Measurements from ENCODE around the gene GAS7.

The GAS7 gene

DNA sequence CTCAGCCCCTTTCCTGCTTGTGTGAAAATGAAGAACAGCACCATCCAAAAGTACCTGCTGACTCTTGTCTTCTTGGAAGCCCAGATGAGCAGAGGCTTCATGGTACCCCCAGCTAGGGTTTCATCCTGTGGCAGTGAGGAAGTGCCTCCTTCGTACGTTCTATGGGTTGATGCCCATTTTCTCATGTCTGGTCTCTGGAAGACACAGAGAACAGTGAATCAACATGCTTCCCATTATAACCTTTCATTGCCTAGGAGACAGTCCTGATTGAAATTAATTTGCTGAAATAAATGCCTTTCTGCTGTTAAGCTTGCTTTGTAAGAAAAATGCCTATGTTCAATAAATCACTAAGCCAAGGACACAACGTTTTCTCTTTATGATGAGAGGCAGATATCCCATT, 329.9 kb downstream of the GAS7 start:
- ATAC-seq = no peak
- no peak for TF ChIP-seq PPARA (CRISPR knock-in tag; IDR thresholded peaks at IDR 0.05; ENCODE audit: borderline replicate concordance)
- TF ChIP-seq ESRRG (CRISPR knock-in tag; IDR thresholded peaks at IDR 0.05) = no peak
- no peak for TF ChIP-seq ARNTL (CRISPR knock-in tag; IDR thresholded peaks at IDR 0.05; ENCODE audit: borderline replicate concordance, low read depth)
- TF ChIP-seq CSDC2 (CRISPR knock-in tag; IDR thresholded peaks at IDR 0.05) = no peak
- TF ChIP-seq CREB5 (CRISPR knock-in tag; IDR thresholded peaks at IDR 0.05; ENCODE audit: low read depth) = no peak
- TF ChIP-seq ISL1 (CRISPR knock-in tag; IDR thresholded peaks at IDR 0.05) = no peak
- no peak for TF ChIP-seq TSHZ2 (CRISPR knock-in tag; IDR thresholded peaks at IDR 0.05)
- no peak for TF ChIP-seq ZNF8 (CRISPR knock-in tag; IDR thresholded peaks at IDR 0.05)

DNA sequence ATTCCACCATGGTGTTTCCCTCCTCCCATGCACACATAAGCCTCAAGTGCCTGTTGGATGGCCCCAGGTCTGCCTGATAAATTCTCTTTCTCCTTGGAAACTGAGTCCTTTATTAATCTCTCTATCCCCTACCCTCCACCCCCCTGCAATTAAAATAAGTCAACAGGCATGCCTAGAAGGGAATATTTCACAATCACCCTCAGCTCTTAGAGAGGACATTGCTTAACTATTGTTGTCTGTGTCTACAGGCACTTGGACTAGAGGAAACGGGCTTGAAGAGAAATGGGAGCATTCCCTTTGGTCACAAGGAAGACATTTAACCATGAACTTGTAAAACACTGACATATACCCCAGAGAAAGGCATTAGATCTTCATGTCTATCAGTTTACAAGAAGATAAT, 332.8 kb downstream of the GAS7 start:
- no peak for ATAC-seq
- TF ChIP-seq POU6F1 (CRISPR knock-in tag; IDR thresholded peaks at IDR 0.05; ENCODE audit: borderline replicate concordance, low read depth) = no peak
- no peak for TF ChIP-seq ARNTL (CRISPR knock-in tag; IDR thresholded peaks at IDR 0.05; ENCODE audit: borderline replicate concordance, low read depth)
- no peak for TF ChIP-seq ZNF70 (CRISPR knock-in tag; IDR thresholded peaks at IDR 0.05)
- no peak for TF ChIP-seq ZNF8 (CRISPR knock-in tag; IDR thresholded peaks at IDR 0.05)
- no peak for TF ChIP-seq PPARA (CRISPR knock-in tag; IDR thresholded peaks at IDR 0.05; ENCODE audit: borderline replicate concordance)
- no peak for TF ChIP-seq RARB (CRISPR knock-in tag; IDR thresholded peaks at IDR 0.05)
- TF ChIP-seq CREB5 (CRISPR knock-in tag; IDR thresholded peaks at IDR 0.05; ENCODE audit: low read depth) = no peak
- TF ChIP-seq SNAI2 (CRISPR knock-in tag; IDR thresholded peaks at IDR 0.05) = no peak
- TF ChIP-seq, protein P1, sequence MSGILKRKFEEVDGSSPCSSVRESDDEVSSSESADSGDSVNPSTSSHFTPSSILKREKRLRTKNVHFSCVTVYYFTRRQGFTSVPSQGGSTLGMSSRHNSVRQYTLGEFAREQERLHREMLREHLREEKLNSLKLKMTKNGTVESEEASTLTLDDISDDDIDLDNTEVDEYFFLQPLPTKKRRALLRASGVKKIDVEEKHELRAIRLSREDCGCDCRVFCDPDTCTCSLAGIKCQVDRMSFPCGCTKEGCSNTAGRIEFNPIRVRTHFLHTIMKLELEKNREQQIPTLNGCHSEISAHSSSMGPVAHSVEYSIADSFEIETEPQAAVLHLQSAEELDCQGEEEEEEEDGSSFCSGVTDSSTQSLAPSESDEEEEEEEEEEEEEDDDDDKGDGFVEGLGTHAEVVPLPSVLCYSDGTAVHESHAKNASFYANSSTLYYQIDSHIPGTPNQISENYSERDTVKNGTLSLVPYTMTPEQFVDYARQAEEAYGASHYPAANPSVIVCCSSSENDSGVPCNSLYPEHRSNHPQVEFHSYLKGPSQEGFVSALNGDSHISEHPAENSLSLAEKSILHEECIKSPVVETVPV (CRISPR knock-in tag; IDR thresholded peaks at IDR 0.05) = no peak
- TF ChIP-seq, protein P2, sequence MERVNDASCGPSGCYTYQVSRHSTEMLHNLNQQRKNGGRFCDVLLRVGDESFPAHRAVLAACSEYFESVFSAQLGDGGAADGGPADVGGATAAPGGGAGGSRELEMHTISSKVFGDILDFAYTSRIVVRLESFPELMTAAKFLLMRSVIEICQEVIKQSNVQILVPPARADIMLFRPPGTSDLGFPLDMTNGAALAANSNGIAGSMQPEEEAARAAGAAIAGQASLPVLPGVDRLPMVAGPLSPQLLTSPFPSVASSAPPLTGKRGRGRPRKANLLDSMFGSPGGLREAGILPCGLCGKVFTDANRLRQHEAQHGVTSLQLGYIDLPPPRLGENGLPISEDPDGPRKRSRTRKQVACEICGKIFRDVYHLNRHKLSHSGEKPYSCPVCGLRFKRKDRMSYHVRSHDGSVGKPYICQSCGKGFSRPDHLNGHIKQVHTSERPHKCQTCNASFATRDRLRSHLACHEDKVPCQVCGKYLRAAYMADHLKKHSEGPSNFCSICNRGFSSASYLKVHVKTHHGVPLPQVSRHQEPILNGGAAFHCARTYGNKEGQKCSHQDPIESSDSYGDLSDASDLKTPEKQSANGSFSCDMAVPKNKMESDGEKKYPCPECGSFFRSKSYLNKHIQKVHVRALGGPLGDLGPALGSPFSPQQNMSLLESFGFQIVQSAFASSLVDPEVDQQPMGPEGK (CRISPR knock-in tag; IDR thresholded peaks at IDR 0.05; ENCODE audit: borderline replicate concordance) = no peak
- no peak for TF ChIP-seq CSDC2 (CRISPR knock-in tag; IDR thresholded peaks at IDR 0.05)
- no peak for TF ChIP-seq OSR1 (CRISPR knock-in tag; IDR thresholded peaks at IDR 0.05)
- no peak for TF ChIP-seq ZC3H10 (CRISPR knock-in tag; IDR thresholded peaks at IDR 0.05)
- TF ChIP-seq ZFP30 (CRISPR knock-in tag; IDR thresholded peaks at IDR 0.05) = no peak

DNA sequence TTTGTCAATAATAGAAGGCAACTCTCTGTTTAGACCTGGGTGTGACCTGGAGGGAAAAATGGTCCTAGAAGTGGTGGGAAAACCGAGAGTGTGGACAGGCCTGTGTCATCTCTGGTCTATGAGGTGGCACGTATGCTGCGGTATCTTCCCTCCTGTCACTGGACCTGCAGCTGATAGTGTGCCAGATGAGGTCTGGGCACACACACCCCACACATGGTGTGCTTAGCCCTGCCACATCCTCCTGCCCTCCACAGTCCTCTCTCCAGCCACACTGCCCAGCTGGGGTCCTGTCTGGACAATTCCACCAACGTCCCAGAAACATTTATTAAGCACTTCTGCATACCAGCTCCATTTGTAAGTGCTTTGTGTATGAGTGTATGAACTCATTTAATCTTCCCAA, 335.5 kb downstream of the GAS7 start:
- TF ChIP-seq CSDC2 (CRISPR knock-in tag; IDR thresholded peaks at IDR 0.05) = no peak
- TF ChIP-seq TSHZ2 (CRISPR knock-in tag; IDR thresholded peaks at IDR 0.05) = no peak
- no peak for TF ChIP-seq ARNTL (CRISPR knock-in tag; IDR thresholded peaks at IDR 0.05; ENCODE audit: borderline replicate concordance, low read depth)
- ATAC-seq = no peak
